ENCODE measurements around the gene FSTL4. TPM values are rescaled to one million over a fixed set of nuclear protein-coding genes. Genes with fewer than 3 reads are reported as not detected.

The FSTL4 gene
- polyA plus RNA-seq, 1 donor (not counting 4 experiments of a cell fraction or from before 2014, with no cell fraction given), result 1.7 TPM

GRCh38 chr5:133606835-133607234 lies 5.5 kb downstream of the FSTL4 start:
- no peak overlapping the region for H2AFZ ChIP-seq (ENCODE audit: control insufficient read depth, low read length)
- H3K27me3 ChIP-seq (ENCODE audit: control insufficient read depth, extremely low read depth, insufficient read depth, low read length), result peaks cover 31% of the 10 kb centered on the region

DNA sequence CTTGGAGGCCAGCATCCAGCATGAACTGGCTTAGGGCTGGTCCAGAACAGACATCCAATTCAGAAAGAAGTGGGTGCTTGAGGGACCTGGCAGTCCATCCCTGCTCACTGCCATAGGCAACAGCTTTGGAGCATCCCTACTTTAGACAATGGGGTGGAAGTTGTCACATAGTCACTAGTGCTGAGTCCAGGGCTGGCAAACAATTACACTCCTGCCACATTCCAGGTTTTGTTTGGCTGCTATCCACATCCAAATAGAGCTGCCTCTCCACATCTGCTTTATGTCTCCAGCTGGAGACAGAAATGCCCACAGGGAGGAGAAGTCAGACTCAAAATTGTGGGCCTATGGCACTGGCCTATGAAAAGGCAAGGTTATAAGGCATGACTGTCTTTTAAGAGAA lies 7.0 kb downstream of the FSTL4 start:
- Histone ChIP-seq H3K4me2 (ENCODE audit: control insufficient read depth, extremely low read depth, insufficient read depth, low read depth, low read length) (no peak overlapping the region), H3K9ac (ENCODE audit: control insufficient read depth, extremely low read depth, insufficient read depth, low read length) (no peak overlapping the region), H4K20me1 (ENCODE audit: control insufficient read depth, extremely low read depth, insufficient read depth, low read length) (no peaks in the 10 kb centered on the region), H3K4me3 (ENCODE audit: control insufficient read depth in 2 of 3, extremely low read depth in 1 of 3, insufficient read depth in 2 of 3, low read depth in 1 of 3, low read length in 3 of 3) (no peak overlapping the region), H3K9me3 (ENCODE audit: control insufficient read depth, low read depth, low read length) (no peaks in the 10 kb centered on the region), H3K9me1 (ENCODE audit: control insufficient read depth, extremely low read depth, insufficient read depth, low read length) (no peaks in the 10 kb centered on the region), H3K79me2 (ENCODE audit: control insufficient read depth, insufficient read depth, low read length) (no peaks in the 10 kb centered on the region), H3K4me1 (ENCODE audit: control insufficient read depth, extremely low read depth, insufficient read depth, low read length) (no peaks in the 10 kb centered on the region), H3K36me3 (ENCODE audit: control insufficient read depth in 2 of 2, extremely low read depth in 1 of 2, insufficient read depth in 2 of 2, low read length in 2 of 2) (no peaks in the 10 kb centered on the region), H3K27ac (ENCODE audit: control insufficient read depth, insufficient read depth, low read length) (no peak overlapping the region), H3K27me3 (ENCODE audit: control insufficient read depth, extremely low read depth, insufficient read depth, low read length) (peaks cover 16% of the 10 kb centered on the region), H2AFZ (ENCODE audit: control insufficient read depth, low read length) (no peak overlapping the region)
- no peak for FAIRE-seq
- dilution Hi-C loops (cut with MboI; ENCODE audit: extremely low pct_ligation_motif_present, low sequenced_read_pairs), result no loop called here
- no peak for DNase-seq (ENCODE audit: low read depth, low spot score)
- TF ChIP-seq, protein P1, sequence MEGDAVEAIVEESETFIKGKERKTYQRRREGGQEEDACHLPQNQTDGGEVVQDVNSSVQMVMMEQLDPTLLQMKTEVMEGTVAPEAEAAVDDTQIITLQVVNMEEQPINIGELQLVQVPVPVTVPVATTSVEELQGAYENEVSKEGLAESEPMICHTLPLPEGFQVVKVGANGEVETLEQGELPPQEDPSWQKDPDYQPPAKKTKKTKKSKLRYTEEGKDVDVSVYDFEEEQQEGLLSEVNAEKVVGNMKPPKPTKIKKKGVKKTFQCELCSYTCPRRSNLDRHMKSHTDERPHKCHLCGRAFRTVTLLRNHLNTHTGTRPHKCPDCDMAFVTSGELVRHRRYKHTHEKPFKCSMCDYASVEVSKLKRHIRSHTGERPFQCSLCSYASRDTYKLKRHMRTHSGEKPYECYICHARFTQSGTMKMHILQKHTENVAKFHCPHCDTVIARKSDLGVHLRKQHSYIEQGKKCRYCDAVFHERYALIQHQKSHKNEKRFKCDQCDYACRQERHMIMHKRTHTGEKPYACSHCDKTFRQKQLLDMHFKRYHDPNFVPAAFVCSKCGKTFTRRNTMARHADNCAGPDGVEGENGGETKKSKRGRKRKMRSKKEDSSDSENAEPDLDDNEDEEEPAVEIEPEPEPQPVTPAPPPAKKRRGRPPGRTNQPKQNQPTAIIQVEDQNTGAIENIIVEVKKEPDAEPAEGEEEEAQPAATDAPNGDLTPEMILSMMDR (optimal IDR thresholded peaks at IDR 0.05 in 1 of 3, IDR thresholded peaks at IDR 0.05 in 1 of 3, conservative IDR thresholded peaks at IDR 0.05 in 1 of 3; ENCODE audit: extremely low read depth in 1 of 3, insufficient read depth in 2 of 3, low read length in 3 of 3), result no peak
- TF ChIP-seq EZH2 (IDR thresholded peaks at IDR 0.05; ENCODE audit: low read length), result no peak

More at GRCh38 chr5:133606835-133607234, 5.5 kb downstream of the FSTL4 start:
- no peak overlapping the region for H3K4me2 ChIP-seq (ENCODE audit: control insufficient read depth, extremely low read depth, insufficient read depth, low read depth, low read length)
- peaks cover 2% of the 10 kb centered on the region for H3K4me1 ChIP-seq (ENCODE audit: control insufficient read depth, extremely low read depth, insufficient read depth, low read length)
- dilution Hi-C loops (cut with MboI; ENCODE audit: extremely low pct_ligation_motif_present, low sequenced_read_pairs), result no loop called here
- TF ChIP-seq, protein P1 (optimal IDR thresholded peaks at IDR 0.05 in 1 of 3, IDR thresholded peaks at IDR 0.05 in 1 of 3, conservative IDR thresholded peaks at IDR 0.05 in 1 of 3; ENCODE audit: extremely low read depth in 1 of 3, insufficient read depth in 2 of 3, low read length in 3 of 3), result no peak
- TF ChIP-seq EZH2 (IDR thresholded peaks at IDR 0.05; ENCODE audit: low read length), result no peak
- no peaks in the 10 kb centered on the region for H3K79me2 ChIP-seq (ENCODE audit: control insufficient read depth, insufficient read depth, low read length)
- no peaks in the 10 kb centered on the region for H3K9me3 ChIP-seq (ENCODE audit: control insufficient read depth, low read depth, low read length)
- DNase-seq (ENCODE audit: low read depth, low spot score) (no peak), FAIRE-seq (no peak)
- no peaks in the 10 kb centered on the region for H3K9me1 ChIP-seq (ENCODE audit: control insufficient read depth, extremely low read depth, insufficient read depth, low read length)
- no peaks in the 10 kb centered on the region for H4K20me1 ChIP-seq (ENCODE audit: control insufficient read depth, extremely low read depth, insufficient read depth, low read length)
- no peak overlapping the region for H3K9ac ChIP-seq (ENCODE audit: control insufficient read depth, extremely low read depth, insufficient read depth, low read length)
- H3K4me3 ChIP-seq (ENCODE audit: control insufficient read depth in 2 of 3, extremely low read depth in 1 of 3, insufficient read depth in 2 of 3, low read depth in 1 of 3, low read length in 3 of 3), result no peak overlapping the region
- no peak overlapping the region for H3K27ac ChIP-seq (ENCODE audit: control insufficient read depth, insufficient read depth, low read length)
- no peaks in the 10 kb centered on the region for H3K36me3 ChIP-seq (ENCODE audit: control insufficient read depth in 2 of 2, extremely low read depth in 1 of 2, insufficient read depth in 2 of 2, low read length in 2 of 2)

Data from keratinocyte (primary cell).